ENCODE measurements around the gene SORCS2. TPM values are rescaled to one million over a fixed set of nuclear protein-coding genes. Genes with fewer than 3 reads are reported as not detected.

SORCS2 gene
- polyA plus RNA-seq, 1 of the 3 experiments (the other 2 are of a cell fraction), result 1.6 TPM

GRCh38 chr4:7309636-7310390, 117.5 kb downstream of the SORCS2 start:
- no peak overlapping the region for H3K4me3 ChIP-seq (ENCODE audit: low read depth in 2 of 2, low read length in 1 of 2)
- H3K79me2 ChIP-seq (ENCODE audit: insufficient read depth), result no peaks in the 10 kb centered on the region
- no peak overlapping the region for H3K27ac ChIP-seq (ENCODE audit: low read depth in 2 of 2, low read length in 1 of 2)
- H3K9ac ChIP-seq, result no peak overlapping the region
- peaks cover 5% of the 10 kb centered on the region; the same call in 1 of the 2 replicates for H3K27me3 ChIP-seq (ENCODE audit: insufficient read depth)
- no peaks in the 10 kb centered on the region for H4K20me1 ChIP-seq (ENCODE audit: insufficient read depth)
- H2AFZ ChIP-seq (ENCODE audit: low read depth), result no peak overlapping the region
- H3F3A ChIP-seq (replicated peaks; ENCODE audit: insufficient read depth), result no peaks in the 10 kb centered on the region
- 68% methylated on average over 8 of the region's 17 CpGs for WGBS (ENCODE audit: low lambda C conversion rate)
- ChIA-PET CTCF (interaction anchor here (0.6 to 1.5 kb wide), 4 partner anchors 11 to 121 kb away, joined by 3 to 9 read pairs (median 3); no protein-coding TSS in a partner anchor), POLR2A (no interaction called here)
- TF ChIP-seq, protein P1, sequence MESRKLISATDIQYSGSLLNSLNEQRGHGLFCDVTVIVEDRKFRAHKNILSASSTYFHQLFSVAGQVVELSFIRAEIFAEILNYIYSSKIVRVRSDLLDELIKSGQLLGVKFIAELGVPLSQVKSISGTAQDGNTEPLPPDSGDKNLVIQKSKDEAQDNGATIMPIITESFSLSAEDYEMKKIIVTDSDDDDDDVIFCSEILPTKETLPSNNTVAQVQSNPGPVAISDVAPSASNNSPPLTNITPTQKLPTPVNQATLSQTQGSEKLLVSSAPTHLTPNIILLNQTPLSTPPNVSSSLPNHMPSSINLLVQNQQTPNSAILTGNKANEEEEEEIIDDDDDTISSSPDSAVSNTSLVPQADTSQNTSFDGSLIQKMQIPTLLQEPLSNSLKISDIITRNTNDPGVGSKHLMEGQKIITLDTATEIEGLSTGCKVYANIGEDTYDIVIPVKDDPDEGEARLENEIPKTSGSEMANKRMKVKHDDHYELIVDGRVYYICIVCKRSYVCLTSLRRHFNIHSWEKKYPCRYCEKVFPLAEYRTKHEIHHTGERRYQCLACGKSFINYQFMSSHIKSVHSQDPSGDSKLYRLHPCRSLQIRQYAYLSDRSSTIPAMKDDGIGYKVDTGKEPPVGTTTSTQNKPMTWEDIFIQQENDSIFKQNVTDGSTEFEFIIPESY (IDR thresholded peaks at IDR 0.05; ENCODE audit: borderline replicate concordance, low read depth), result no peak
- TF ChIP-seq RAD21 (IDR thresholded peaks at IDR 0.05; ENCODE audit: low read length) (no peak), TCF12 (IDR thresholded peaks at IDR 0.05) (no peak), SMC3 (IDR thresholded peaks at IDR 0.05; ENCODE audit: low read depth, low read length) (no peak), JUND (IDR thresholded peaks at IDR 0.05) (no peak), USF1 (IDR thresholded peaks at IDR 0.05; ENCODE audit: borderline replicate concordance, low read depth) (no peak), GATA2 (CRISPR knock-in tag; IDR thresholded peaks at IDR 0.05) (no peak), CTCF (IDR thresholded peaks at IDR 0.05) (no peak), NFIC (IDR thresholded peaks at IDR 0.05; ENCODE audit: borderline replicate concordance) (no peak), EP300 (IDR thresholded peaks at IDR 0.05; ENCODE audit: borderline replicate concordance in 1 of 2, low read depth in 1 of 2, low read length in 1 of 2) (no peak), POLR2AphosphoS5 (IDR thresholded peaks at IDR 0.05; ENCODE audit: low read depth, low read length) (no peak), TEAD4 (IDR thresholded peaks at IDR 0.05; ENCODE audit: borderline replicate concordance, insufficient read depth) (no peak), MXI1 (IDR thresholded peaks at IDR 0.05; ENCODE audit: low read depth, low read length) (no peak), YY1 (IDR thresholded peaks at IDR 0.05; ENCODE audit: low read depth) (no peak), RCOR1 (IDR thresholded peaks at IDR 0.05; ENCODE audit: low read length) (no peak)
- TF ChIP-seq, protein P2, sequence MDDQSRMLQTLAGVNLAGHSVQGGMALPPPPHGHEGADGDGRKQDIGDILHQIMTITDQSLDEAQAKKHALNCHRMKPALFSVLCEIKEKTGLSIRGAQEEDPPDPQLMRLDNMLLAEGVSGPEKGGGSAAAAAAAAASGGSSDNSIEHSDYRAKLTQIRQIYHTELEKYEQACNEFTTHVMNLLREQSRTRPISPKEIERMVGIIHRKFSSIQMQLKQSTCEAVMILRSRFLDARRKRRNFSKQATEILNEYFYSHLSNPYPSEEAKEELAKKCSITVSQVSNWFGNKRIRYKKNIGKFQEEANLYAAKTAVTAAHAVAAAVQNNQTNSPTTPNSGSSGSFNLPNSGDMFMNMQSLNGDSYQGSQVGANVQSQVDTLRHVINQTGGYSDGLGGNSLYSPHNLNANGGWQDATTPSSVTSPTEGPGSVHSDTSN (IDR thresholded peaks at IDR 0.05), result no peak
- TF ChIP-seq, protein P3, sequence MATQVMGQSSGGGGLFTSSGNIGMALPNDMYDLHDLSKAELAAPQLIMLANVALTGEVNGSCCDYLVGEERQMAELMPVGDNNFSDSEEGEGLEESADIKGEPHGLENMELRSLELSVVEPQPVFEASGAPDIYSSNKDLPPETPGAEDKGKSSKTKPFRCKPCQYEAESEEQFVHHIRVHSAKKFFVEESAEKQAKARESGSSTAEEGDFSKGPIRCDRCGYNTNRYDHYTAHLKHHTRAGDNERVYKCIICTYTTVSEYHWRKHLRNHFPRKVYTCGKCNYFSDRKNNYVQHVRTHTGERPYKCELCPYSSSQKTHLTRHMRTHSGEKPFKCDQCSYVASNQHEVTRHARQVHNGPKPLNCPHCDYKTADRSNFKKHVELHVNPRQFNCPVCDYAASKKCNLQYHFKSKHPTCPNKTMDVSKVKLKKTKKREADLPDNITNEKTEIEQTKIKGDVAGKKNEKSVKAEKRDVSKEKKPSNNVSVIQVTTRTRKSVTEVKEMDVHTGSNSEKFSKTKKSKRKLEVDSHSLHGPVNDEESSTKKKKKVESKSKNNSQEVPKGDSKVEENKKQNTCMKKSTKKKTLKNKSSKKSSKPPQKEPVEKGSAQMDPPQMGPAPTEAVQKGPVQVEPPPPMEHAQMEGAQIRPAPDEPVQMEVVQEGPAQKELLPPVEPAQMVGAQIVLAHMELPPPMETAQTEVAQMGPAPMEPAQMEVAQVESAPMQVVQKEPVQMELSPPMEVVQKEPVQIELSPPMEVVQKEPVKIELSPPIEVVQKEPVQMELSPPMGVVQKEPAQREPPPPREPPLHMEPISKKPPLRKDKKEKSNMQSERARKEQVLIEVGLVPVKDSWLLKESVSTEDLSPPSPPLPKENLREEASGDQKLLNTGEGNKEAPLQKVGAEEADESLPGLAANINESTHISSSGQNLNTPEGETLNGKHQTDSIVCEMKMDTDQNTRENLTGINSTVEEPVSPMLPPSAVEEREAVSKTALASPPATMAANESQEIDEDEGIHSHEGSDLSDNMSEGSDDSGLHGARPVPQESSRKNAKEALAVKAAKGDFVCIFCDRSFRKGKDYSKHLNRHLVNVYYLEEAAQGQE (IDR thresholded peaks at IDR 0.05; ENCODE audit: low read depth, low read length), result no peak
- H3K9me2 ChIP-seq, result no peaks in the 10 kb centered on the region
- H3K36me3 ChIP-seq (replicated peaks in 1 of 2; ENCODE audit: control insufficient read depth in 1 of 2, insufficient read depth in 2 of 2, low read length in 1 of 2), result no peaks in the 10 kb centered on the region
- no peak overlapping the region for H3K4me2 ChIP-seq
- DNase-seq, result no peak
- no peaks in the 10 kb centered on the region; a peak in 1 of 4 replicates for H3K4me1 ChIP-seq (ENCODE audit: control insufficient read depth in 1 of 2, insufficient read depth in 2 of 2, low read depth in 1 of 2, low read length in 1 of 2)
- no peaks in the 10 kb centered on the region for H3K9me3 ChIP-seq

Measured in SK-N-SH (cell line).